T-helper 1 cell (primary cell): Measurements from ENCODE around the gene C3AR1.
"Not testable (repeated sequence)": the region's sequence is repeated elsewhere in the genome, so short reads cannot be mapped to it uniquely, and the experiment has no call there.

ENCODE experiments used
- DNase-seq, 5 donors: peaks; one replicate each; pipeline ENCODE4 v3.0.0-alpha.2; 2012 to 2020

C3AR1 gene

DNA sequence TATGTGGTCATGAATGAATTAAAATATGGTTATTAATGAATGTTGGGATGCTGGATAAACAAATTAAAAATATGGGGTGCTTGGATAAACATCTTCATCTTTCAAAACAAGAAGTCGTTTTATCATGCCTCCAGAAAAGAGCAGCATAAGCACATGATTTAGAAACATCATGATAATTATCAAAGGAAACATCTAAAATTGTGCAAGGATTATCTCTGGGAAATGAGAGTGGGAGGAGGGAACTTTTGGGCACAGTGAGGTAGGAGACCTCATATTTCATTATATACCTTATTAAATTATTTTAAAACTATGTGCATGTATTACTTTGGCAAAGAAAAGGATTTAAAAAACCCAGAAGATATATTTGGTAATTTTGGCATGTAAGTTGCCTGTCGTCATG, 8.9 kb downstream of the C3AR1 start:
- DNase-seq, result no peak

DNA sequence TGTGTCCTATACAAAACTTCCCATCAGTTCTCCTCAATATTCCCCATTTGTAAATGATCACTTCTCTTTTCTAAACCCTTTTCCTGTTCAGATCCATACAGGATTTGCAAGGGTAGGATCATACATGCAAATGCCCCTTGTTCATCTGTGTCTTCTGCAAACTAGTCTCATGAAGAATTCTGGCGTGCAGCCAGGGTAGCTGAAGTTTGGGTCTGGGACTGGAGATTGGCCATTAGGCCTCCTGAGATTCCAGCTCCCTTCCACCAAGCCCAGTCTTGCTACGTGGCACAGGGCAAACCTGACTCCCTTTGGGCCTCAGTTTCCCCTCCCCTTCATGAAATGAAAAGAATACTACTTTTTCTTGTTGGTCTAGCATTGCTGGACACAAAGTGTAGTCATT, 11.3 kb downstream of the C3AR1 start:
- DNase-seq, result no peak

DNA sequence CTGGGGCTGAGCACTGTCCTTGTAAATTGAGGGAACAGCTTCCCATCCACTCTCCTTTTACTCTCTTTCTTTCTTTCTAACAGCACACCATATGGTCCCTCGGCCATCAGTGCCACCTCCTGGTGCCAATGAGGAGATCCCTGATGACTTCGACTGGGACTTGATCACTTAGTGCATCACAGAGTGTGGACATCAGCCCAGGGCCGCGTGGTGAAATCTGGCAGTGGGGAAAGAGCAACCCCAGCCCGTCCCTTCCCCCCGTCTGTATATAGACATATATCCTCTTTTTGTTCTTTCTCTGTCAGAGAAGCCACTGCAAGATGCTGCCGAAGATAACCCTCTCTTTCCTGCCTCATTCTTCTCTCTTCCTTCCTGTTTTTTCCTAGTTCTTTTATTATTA, 13.5 kb downstream of the C3AR1 start:
- no peak for DNase-seq

DNA sequence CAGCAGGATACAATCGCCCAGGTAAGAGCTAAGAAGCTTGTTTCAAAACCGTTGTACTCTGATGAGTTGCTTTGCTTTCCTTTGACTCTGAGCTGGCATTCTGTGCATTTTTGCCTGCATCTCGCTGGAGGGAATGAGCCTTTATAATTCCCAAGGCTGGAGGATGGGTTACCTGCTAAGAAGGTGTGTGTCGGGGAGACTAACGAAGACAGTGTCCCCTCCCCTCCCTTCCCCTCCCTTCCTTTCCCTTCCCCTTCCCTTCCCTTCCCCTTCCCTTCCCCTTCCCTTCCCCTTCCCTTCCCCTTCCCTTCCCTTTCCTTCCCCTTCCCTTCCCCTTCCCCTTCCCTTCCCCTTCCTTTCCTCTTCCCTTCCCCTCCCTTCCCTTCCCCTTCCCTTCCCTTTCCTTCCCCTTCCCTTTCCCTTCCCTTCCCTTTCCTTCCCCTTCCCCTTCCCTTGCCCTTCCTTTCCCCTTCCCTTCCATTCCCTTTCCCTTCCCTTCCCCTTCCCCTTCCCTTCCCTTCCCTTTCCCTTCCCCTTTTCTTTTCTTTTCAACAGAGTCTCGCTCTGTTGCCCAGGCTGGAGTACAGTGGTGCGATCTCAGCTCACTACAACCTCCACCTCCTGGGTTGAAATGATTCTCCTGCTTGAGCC, 15.4 kb downstream of the C3AR1 start:
- no peak for DNase-seq

DNA sequence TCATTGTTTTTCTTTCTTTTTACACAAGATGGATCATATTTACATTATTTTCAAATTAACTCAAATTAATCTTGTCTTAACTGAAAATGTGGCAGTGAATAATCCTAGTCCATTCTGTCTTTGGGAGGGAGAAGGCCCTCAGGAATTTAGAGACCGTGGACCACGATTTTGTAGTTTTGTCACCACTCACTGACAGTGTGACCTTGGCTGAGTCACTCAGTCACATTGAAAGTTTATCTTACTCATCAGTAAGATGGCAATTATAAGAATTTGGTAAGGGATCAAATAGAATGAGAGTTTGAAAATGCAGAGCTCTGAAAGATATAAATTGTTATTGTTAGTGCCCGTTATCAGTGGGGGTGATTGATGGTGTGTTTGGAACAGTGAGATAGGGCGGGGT, 17.3 kb downstream of the C3AR1 start:
- DNase-seq, result no peak

DNA sequence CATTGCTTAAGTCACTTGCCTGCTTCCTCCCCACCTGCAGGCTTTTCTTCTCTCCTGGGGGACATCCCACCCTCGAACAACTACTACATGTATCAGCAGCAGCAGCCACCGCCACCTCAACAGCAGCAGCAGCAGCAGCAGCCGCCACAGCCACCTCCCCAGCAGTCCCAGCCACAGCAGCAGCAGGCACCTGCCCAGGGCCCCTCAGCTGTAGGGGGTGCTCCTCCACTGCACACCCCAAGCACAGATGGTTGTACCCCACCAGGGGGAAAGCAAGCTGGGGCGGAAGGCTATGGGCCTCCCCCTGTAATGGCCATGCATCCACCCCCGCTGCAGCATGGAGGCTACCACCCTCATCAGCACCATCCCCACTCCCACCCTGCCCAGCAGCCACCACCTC, 18.3 kb downstream of the C3AR1 start:
- no peak for DNase-seq

DNA sequence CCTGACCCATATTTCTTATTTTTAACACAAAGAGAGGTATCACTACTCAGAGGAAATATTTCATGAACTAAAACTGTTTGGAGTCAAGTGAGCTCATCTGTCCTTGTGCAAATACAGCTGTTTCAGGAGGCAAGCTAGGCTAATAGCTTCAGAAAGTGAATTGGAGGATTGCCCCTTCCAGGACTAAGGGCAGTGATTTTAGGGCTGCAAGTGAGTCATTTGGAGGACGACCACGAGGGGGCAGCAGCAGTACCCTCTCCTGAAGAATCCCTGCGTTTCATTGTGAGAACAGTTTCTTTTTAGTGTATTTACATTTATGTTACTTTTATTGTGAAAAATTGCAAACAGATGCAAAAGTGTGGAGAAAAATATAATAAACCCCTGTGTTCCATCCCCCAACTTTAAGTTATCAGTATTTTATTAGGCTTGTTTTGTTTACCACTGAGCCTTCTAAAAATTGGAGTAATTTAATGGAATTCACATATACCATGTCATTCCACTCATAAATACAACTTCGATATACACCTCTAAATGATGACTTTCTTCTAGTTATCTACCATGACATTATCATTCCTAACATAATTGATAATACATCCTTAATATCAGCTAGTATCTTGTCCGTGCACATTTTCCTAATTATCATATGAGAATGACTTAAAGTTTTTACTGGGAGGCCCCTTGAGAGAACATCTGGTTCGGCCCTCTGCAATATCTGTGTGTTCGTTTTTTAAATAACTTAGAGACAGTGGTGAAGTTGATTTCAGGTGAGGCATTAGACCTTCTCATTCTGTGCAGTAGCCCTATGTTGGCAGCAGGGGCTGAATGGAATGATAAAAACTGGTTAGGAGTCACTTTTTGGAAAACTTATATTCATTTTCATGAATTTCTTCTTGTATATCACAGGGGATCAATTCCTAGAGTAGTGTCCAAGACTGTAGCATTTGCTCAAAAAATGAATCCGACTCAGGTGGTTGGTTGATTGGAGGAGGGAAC, 19.9 kb downstream of the C3AR1 start:
- peak; percentile 53 to 80 (median 68) for DNase-seq

DNA sequence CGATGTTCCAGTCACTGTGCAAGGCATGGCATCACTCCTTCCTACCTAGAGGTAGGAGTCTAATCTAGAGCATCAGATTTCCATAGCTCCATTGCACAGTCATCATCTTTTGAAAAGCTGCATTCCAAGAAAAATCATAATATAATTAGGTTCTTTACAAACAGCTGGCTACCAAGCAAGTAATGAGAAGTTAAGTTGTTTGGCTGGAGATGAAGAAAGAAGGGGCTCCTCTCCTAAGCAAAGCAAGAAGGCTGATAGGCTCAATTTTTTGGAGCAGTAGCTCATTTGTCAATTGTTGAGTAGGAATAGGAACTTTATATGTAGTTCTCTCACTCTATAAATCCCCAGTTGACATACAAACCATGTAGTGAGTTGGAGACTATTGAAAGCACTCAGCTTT, 25.4 kb downstream of the C3AR1 start:
- no peak for DNase-seq

DNA sequence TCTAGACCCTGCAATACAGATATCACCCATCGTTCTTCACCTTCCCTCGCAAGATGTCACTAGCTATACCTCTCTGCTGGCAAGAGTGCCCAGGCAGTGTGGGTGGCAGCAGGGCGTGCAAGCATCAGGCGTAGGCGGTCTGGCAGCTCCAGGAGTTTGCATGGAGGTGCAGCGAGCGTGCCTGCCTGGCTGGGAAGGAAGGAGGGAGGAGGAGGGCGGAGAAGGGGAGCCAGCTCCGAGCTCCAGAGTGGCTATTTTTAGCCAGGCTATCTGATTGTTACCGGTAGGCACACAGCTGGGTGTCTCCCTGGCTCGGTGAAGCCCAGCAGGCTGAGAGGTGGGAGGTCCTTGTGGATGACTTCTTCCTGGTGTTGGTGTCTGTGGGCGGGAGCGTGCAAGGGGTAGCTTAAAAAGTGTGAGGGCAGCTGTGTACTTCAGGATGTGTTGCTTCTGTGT, 27.5 kb downstream of the C3AR1 start:
- DNase-seq, result peak in 1 of 5 donors; percentile 16

DNA sequence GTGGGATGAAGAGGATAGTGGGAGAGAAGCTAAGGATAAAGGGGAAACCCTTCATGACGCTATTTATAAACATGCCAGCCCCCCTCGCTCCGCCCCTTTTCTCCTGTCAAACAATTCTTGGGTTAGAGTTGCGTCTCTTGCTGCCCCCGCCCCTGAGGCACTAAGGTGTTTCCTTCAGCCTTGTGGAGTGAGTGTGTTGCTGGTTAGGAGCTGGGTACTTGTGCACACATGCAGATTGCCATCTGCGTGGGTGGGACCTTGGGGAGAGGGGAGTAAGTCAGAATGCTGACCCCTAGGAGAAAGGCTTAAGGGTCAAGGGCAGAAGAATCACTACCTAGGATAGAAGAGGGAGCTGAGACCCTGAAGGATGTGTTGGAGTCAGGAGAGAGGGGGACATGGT, 28.2 kb downstream of the C3AR1 start:
- no peak for DNase-seq

DNA sequence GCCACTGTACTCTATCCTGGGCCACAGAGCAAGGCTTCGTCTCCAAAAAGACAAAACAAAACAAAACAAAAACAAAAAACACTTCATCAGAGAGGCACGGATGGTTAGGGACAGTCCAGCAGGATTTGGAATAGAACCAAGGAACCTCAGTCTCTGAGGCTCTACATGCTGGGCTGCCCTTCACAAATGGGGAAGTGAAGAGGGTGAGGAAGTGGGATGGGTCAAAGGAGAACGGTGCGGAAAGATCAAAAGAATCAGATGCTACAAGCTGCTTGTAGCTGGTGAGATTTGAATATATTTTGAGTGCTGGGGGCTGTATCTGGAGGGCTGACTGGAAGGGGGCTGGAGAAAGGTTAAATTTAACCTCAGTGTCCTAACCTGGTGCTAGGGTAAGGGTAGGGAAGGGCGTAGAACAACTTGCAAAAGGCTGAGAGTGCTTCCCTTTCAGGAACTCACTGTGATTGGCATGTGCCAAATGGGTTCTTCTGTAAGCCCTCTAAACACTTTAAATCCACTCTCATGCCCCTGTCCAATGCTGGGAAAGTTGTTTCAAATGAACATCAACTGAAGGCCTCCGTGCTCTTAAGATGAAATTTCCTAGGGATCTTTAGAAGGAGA, 29.0 kb downstream of the C3AR1 start:
- no peak for DNase-seq

DNA sequence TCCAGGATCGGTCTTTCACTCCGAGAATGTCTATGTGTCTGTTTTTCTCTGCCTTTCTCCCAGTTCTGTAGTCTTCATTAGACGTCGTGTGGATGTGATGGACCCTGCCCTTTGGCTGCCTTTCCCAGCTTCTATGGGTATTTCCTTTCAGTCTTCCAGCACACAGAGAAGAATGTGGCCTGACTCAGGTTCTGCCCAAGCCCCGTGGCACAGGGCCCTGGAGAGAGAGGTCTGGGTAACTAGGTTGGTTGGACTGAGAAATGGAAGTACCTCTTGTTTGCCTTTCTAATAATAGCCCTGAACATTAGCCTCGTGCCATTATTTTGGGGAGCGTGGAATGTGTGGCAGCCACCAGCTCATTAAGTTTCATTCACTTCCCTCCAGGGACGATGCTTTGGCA, 29.8 kb downstream of the C3AR1 start:
- DNase-seq, result no peak

DNA sequence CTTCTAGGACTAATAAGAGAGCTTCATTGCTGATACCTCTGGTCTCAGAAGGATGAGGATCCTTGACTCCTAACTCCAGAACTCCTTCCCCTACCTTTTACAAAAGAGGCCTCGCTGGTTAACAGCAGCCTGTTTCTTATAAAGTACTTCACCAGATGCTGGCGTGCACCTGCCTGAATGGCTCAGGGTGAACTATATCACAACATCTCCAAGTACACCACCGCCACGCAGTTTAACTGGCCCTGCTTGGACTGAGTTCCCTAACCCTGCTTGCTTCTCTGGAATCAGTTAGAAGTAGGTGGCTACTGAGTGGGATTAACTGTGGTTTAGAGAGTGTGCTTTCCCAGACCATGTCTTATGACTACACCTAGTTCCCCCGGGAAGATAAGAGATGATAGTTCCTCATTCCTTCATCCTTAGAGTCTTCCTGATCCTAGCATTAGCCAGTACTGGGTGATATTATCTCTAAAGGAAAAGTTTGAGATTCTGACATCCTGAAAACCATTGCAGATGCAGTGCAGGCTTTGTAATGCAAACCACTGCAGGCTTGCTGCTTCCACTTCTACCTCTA, 30.6 kb downstream of the C3AR1 start:
- no peak for DNase-seq

DNA sequence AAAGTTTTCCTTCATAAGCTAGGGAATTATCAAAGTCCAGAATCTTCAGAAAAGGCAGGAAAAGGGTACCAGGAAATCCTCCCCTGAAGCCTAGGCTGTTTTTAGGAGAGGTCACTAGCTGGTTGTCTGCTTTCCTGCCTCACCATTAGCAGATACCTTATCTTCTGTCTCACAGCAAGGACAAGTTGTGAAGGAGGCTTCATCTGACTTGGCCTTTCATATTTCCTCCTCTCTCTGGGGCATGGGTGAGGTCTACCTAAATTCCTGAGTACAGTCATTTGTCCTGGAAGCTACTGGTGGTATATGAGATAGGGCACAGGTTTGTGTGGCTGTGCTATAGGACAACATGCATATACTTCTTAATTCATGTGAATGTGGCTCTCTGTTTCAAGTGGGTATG, 31.4 kb downstream of the C3AR1 start:
- no peak for DNase-seq

DNA sequence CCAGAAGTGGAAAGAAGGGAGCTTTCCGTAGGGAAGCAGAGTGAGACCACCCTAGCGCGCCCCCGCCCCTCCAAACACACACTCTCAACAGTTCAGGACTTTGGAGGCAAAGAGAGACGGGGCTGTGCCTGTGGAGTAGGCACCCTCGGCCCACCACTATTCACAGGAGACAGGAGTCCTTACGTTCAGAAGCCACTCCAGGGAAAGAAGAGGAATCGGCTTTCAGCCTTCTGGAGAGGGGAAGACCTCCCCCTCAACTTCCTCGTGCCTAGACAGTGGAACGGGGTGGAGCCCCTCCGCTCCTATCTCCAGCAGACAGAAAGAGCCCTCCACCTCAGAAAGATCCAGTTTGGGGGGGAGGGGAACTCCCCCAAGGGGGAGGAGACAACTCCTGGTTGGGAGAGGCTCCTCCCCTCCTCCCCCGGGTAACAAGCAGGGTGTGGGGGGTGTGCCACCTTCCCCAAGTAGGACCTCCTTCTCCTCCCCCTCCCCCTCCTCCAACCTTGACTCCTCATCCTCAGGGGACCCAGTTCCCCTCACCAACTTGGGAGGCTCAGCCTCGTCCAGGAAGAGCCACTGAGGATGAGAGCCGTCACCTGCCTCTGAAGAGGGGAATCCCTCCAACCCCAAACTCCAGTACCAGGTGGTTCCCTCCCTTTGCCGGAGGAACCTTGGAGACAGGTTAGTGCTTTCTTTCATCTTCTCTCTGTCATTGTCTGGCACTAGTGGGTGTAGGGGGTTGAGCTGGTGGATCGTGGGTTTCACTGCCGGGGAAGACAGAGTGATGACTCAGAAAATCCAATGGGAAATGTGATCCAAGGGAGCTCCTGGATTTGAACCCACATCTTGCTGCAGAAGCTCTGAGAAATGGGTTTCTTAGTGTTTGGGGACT, 32.8 kb downstream of the C3AR1 start:
- peak; percentile 14 to 39 (median 35) for DNase-seq

DNA sequence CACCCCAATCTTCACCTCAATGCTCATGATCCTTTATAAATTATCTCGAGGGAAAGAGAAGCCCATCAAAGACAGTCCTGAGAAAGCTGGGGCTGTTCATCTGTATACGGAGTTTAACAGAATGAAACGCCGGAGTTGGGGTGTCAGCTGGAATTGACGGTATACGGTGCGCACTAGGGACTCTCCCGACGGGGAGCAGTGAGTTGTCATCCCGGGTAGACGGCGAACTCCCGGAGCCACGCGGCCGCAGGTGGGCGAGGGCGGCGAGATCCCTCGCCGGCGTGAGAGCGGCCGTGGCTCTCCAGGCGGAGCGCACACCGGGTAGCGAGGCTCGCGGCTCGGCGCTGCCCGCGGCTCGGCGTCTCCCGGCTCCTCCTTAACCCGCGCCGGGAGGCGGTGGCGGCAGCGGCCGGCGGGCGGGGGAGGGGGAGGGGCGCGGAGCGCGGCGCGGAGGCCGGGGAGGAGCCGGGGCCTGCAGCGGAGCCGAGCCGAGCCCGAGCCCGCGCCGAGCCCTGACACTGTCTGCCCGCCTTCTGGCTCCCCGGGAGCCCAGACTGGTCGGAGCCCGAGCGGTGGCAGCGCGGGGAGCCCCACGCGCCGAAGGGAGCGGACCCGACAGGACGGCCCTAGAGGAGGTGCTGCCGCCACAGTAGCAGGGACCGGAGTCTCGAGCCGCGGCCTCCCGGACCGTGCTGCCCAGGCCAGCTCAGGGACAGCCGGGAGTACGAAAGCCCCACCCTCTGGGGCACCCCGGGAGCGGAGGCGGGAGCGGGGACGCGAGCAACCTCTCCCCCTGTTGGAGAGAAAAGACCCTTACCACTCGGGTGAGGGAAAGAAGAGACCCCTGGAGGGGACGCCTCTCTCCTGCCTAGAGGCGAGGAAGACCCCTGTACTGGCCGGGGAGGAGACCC, 33.7 kb downstream of the C3AR1 start, which contains the start of gene FOXJ2:
Gene FOXJ2, plus strand, starts transcription at position 475 of the 911 bp plus-strand sequence. CDS start 7,117 bp downstream, outside the sequence.
- DNase-seq, result peak; percentile 64 to 81 (median 76)

DNA sequence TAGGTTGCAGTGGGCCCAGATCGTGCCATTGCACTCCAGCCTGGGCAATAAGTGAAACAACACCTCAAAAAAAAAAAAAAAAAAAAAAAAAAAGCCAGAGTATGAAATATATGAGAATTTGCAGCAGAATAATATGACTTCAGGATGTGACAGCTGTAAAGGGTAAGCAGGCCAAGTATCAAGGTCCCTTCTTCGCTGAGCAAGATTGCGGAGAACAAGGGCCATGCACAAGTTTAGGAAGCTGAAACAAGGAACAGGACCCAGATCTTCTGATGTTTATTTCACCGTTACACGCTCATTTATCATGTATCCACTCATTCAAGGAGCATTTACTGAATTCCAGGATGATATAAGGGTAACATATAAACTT, 34.3 kb downstream of the C3AR1 start:
- no peak for DNase-seq

DNA sequence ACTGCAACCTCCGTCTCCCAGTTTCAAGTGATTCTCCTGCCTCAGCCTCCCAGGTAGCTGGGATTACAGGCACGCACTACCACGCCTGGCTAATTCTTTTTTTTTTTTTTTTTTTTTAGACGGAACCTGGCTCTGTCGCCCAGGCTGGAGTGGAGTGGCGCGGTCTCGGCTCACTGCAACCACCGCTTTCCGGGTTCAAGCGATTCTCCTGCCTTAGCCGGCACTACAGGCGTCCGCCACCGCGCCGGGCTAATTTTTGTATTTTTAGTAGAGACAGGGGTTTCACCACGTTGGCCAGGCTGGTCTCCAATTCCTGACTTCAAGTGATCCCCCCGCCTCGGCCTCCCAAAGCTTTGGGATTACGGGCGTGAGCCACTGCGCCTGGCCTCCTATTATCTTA, 35.1 kb downstream of the C3AR1 start:
- DNase-seq, result not testable (repeated sequence)

DNA sequence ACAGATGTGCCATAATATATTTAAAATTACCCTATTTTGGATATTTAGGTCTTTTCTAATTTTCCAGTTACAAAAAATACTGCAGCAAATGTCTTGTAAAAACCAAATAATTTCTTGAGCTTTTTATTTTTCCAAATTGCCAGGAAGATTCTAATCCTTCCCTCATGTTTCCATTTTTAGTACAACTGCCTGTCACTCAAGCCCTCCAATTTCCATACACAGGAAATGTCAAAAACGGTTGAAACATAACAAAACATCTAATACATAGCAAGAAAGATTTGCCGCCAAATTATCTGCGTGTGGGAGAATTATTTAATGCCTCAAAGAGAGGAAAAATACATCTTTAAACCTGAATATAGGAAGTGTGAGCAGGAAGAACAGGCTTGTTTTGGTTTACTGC, 36.0 kb downstream of the C3AR1 start:
- no peak for DNase-seq

DNA sequence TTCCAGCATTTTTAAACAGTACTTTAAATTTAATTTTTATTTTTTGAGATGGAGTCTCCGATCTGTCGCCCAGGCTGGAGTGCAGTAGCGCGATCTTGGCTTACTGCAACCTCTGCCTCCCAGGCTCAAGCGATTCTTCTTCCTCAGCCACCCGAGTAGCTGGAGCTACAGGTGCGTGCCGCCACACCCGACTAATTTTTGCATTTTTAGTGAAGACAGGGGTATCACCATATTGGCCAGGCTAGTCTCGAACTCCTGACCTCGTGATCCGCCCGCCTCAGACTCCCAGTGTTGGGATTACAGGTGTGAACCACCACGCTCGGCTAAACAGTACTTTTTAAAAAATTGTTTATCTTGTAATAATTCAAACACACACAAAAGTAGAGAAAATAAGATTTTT, 37.9 kb downstream of the C3AR1 start:
- DNase-seq, result no peak

DNA sequence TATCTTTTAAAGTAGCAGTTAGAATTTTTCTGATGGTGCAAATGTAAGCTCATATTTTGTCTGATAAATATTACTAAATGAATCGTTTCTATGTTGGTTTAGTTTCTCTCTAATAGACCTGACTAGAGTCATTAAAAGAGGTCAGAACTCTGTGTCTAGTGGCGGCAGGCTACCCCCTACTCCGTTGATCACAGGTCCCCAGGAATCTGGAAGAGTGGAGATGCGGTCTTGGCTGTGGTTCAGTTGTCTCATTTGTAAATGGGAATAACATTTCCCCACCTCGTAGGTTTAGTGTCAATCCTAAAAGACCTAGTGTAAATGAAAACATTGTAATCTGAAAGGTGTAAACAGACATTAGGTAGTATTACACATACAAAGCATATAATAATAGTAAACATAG, 38.3 kb downstream of the C3AR1 start:
- DNase-seq, result no peak
